A172 (cell line): ENCODE measurements around the gene ATRNL1. TPM values are rescaled to one million over a fixed set of nuclear protein-coding genes. Genes with fewer than 3 reads are reported as not detected.

Experiments
- DNase-seq: peaks from one replicate; pipeline ENCODE4 v3.0.0-alpha.2; 2015; ENCODE audit warnings: low spot score
- total RNA-seq: library from RNA; depleted of rRNA; stranded (reverse); fragments of >200 nt; shearing (Covaris generic); gene quantifications from 2 replicates; pipeline ENCODE4 v1.2.3, GENCODE V29; 2014

Gene ATRNL1
- total RNA-seq, 1 experiment from 2014 or later: 11.4 TPM

GRCh38 chr10:115895166-115895565 lies 802.0 kb downstream of the ATRNL1 start:
- no peak for DNase-seq

- DNase-seq: no peak
These were observed 805.1 kb downstream of the ATRNL1 start for GRCh38 chr10:115898242-115898641.

GRCh38 chr10:115902596-115902995 lies 809.4 kb downstream of the ATRNL1 start:
- DNase-seq: no peak

- no peak for DNase-seq
These were observed 810.0 kb downstream of the ATRNL1 start for GRCh38 chr10:115903207-115903606.

DNA sequence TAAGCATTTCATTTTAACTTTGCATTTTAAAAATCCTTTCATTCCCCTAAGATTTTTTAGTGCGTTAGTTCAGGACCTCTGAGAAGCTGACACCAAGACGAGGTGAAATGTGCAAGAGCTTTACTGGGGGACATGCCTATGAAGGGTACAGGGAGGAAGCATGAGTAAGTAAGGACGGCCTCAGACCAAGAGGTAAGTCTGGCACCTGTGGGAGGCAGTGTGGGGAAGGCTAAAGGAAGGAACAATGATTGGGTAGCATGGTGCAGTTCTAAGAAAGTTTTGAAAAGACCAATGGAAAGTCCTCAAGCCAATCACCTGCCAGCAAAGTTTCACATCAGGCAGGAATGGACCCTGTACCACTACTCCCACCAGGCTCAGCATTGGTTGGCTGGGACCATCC lies 810.7 kb downstream of the ATRNL1 start:
- DNase-seq: no peak

GRCh38 chr10:115909037-115909436 lies 815.9 kb downstream of the ATRNL1 start:
- DNase-seq: no peak

DNA sequence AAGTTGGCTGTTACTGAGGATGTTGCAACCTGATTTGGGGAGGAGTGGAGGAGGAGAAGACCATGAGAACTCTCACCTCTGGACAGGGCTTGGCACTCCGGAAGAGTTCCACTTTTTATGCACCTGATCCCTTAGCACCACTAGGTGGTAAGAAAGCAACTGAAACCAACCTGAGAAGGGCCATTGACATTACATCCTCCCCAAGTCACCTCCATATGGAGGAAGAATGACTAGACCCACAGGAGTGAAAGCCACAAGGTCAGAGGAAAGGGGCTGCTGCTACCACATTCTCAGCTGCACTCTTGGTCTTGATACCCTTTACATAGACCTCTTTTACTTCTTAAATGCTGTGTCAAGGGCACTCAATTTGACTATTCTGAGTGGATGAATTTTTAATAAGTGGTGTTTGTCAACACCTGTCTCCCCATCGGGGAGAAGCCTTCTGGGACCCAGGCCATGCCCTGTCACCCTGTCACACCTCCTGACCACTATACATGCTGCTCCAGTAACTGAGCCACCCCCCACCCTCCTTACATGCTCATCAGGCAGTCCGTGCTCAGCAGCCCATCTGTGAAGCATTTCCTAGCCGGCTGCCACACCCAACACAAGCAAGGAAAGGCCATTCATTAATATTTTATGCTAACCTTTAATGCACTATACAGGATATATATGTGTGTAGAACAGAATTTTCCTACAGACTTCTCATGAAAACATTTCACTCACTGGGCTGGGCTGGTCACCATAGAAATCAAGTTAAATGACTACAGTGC lies 817.0 kb downstream of the ATRNL1 start:
- DNase-seq: no peak

- DNase-seq: no peak
These were observed 821.3 kb downstream of the ATRNL1 start for GRCh38 chr10:115914475-115914874.

- DNase-seq: no peak
These were observed 822.3 kb downstream of the ATRNL1 start for GRCh38 chr10:115915429-115915828.

DNA sequence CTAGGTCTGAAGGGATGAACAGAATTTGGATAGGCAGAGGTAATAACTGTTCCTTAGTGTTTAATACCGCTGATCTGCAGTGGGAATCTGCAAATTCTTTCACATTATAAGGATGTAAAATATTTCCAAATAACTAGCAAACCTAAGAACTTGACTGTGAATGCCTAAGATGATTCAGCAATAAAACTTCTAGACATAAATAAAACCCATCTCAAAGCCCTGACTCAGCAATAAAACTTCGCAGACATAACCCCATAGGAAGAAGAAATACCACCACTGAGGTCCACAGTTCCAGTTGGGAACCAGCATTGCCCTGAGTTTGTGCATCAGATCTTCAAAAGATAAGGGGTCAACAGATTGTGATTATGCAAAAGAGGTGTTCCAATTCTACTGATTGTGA lies 825.6 kb downstream of the ATRNL1 start:
- no peak for DNase-seq

DNA sequence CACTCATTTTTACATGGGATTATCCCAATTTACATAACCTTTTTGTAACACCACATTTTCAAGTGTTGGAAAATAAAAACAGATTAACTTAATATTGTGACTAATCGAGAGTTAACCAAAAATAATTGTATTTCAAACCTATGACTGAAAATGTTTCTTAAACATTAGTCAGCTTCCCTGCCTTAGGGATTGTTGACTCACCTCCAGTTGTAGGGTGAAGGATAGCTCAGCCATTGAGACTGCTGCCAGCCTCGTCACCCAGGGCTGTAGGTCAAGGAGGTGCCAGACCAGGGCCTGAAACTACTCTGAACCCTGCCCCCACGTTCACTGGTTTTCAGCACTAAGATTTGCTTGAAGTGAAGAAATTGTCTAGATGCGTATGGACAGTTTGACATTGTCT lies 828.6 kb downstream of the ATRNL1 start:
- DNase-seq: no peak

GRCh38 chr10:115931309-115931708 lies 838.1 kb downstream of the ATRNL1 start:
- no peak for DNase-seq

DNA sequence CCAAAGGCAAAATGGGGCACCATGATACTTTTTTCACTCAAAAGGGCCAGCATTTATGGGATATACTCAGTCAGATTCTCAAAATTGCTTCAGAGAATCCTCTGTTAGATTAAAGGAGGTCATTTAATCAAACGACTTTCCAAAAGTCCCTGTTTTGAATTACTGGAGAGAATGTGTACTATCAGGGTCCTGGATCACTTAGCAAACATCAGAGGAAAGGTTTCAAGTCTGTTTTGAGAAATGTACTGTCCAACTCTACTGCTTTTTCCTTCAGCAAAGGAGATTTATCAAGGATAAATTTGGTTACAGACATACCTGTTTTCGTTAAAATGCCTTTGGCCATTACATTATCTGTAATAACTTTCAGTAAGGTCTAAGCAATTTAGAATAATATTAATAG lies 838.9 kb downstream of the ATRNL1 start:
- DNase-seq: no peak

DNA sequence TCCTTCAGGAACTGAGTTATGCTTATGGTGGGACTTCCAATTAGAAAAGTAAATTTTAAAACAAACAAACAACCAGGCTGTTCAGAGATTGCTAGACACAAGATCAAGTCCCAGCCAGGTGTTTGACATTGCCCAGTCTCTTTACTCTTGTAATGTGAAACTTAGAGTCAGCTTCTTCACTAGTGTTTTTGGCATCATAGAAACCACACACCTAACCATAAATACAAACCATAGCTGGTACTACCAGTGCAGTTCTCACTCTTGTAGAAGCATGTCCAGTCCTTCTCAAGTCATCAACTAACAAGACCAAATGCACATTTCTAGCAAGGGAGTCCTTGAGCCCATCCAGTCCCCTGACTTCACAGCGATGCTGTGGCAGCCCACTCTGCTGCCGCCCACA lies 839.9 kb downstream of the ATRNL1 start:
- no peak for DNase-seq

- no peak for DNase-seq
These were observed 842.6 kb downstream of the ATRNL1 start for GRCh38 chr10:115935731-115936130.

GRCh38 chr10:115936926-115937767 lies 844.0 kb downstream of the ATRNL1 start:
- peak; percentile 79 for DNase-seq

- DNase-seq: peak; percentile 50
These were observed 844.5 kb downstream of the ATRNL1 start for GRCh38 chr10:115937768-115938056.

- DNase-seq: no peak
These were observed 846.1 kb downstream of the ATRNL1 start for GRCh38 chr10:115939101-115939854.

DNA sequence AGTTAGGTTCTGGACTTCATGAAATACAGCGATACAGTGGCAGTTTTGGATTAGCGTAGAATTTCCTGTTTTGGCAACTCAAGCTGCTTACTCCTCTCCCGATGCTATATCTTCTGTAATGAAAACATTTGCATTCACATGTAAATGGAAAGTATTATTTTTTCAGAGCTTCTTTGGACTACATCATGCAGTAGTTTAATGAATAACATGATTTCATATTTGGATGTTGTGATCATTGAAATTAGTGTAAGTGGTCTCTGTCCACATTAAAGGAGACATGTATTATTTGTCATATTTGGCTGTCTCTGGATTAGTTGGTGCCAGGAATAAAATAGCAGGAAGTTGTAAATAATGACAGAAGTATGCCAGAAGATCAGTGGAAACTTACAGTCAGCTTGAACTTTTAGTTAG lies 848.2 kb downstream of the ATRNL1 start:
- peak; percentile 38 for DNase-seq

DNA sequence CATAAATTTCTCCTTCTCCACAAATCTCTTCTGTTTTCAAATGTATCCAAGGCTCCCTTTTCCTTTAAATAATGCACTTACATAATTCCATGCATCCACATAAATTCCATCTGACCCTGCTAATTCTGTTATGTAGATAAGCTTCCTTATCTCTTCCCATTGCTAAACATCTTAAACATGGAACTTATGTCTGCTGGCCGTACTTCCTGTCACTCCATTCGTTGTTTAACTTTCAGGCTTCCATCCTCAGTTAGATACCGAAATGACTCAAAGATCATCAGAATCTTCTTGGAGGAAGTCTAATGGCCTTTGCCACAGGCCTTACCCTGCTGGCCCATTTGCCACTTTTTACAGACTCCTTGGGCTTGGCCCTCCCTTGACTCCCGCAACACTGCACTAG lies 848.9 kb downstream of the ATRNL1 start:
- no peak for DNase-seq

DNA sequence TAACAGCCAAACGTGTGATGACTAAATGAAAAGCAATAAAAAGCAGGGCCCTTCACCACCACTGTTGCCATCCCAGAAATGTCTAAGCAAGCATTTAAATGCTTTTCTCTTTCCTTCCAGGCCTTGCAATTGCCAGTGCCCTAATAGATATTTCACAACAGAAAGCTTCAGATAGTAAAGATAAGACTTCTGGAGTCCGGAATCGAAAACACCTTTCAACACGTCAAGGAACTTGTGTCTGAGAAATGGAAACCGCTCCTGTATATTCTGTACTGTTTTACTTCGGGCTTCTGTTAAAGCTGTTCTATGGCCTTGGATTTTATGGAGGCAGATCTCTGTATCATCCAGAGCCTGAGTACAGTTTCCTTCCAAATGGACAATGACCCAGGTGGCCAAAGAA lies 851.4 kb downstream of the ATRNL1 start:
- no peak for DNase-seq

DNA sequence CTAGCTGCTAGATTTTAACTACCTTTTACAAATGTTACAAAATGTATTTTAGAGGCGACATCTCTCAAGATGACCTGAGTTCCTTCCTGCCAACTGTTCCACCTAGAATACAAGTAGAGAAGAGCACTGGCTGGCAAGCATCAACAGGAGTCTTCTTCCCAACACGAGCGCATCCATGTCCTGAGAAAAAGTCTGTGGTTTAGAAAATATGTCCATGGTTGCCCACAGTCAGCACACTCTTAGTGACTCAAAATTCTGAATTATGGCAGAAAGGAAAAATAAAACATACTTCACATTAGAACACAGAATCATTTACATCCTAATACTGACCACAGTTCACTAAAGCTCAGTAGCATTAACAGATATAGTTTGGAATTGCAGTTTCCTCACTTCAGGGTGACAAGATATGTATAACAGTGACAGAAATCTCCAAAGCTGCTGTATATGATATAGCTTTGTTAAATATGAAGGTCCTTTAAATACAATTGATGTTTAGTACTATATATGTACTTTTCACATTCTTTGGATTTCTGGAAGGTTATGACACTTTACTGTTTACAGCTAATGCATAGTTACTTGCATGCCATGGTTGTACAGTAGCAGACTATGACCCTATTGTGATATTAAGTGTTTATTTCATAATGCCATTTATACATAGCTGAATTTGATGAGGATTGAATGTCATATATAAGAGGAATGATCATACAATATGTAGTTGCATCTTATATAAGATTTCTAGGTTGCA lies 852.7 kb downstream of the ATRNL1 start:
- no peak for DNase-seq
